AG04450 (cell line): ENCODE measurements around the gene AMACR. TPM values are rescaled to one million over a fixed set of nuclear protein-coding genes. Genes with fewer than 3 reads are reported as not detected.

ENCODE experiments used
- CTCF ChIA-PET: fragments of 300-600, 350-600 bp; formaldehyde crosslinking; extraction: SDS; loops from one replicate; lab custom pipeline; 2022; ENCODE audit warnings: antibody characterized with exemption, inconsistent platforms; lab: Charles Lee
- POLR2A ChIA-PET: fragments of 350-600 bp; formaldehyde crosslinking; extraction: SDS; loops from one replicate; lab custom pipeline; 2021; ENCODE audit warnings: antibody characterized with exemption, inconsistent platforms; lab: Yijun Ruan, JAX
- DNase-seq: peaks from one replicate; pipeline ENCODE4 v3.0.0-alpha.2; 2011; ENCODE audit warnings: low read depth, low spot score
- H3K27ac ChIP-seq: one replicate; pipeline ENCODE4 v1.5.1; 2012; ENCODE audit warnings: low read depth, low read length, control low read depth
- H3K27me3 ChIP-seq: one replicate; pipeline ENCODE4 v1.6.0; 2012; ENCODE audit warnings: low read length; ENCODE audit not compliant: control insufficient read depth, insufficient read depth
- H3K4me3 ChIP-seq: 2 replicates; pipeline ENCODE4 v1.5.1; 2011; ENCODE audit warnings: mild to moderate bottlenecking, low read depth, low read length, control low read depth
- H3K9me3 ChIP-seq: 2 replicates; pipeline ENCODE4 v1.5.1; 2012; ENCODE audit warnings: low read length; ENCODE audit not compliant: control insufficient read depth, insufficient read depth
- CTCF ChIP-seq: IDR thresholded peaks from 2 replicates; pipeline ENCODE4 v1.5.1; 2011; ENCODE audit warnings: low read depth, low read length, control low read depth, inconsistent platforms
- polyA plus RNA-seq: library from polyadenylated mRNA; depleted of rRNA; stranded (reverse); fragments of >200 nt; gene quantifications from 2 replicates; pipeline ENCODE4 v1.2.3, GENCODE V29; 2011

AMACR gene
- polyA plus RNA-seq, 1 experiment, result 10.0 TPM

DNA sequence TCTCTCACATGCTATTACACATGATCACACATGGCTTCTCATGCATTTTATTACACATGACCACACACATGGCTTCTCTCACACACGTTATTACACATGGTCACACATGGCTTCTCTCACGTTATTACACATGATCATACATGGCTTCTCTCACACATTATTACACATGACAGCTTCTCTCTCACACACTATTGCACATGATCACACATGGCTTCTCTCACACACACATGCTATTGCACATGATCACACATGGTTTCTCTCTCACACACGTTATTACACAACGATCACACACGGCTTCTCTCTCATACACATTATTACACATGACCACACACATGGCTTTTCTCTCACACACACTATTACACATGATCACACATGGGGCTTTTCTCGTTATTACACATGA is 22.4 kb downstream of the AMACR start:
- no peak for DNase-seq
- TF ChIP-seq CTCF, result no peak
- ChIA-PET CTCF (interaction anchor here (0.9 kb wide), 2 partner anchors 12 to 17 kb away, joined by 3 read pairs; no protein-coding TSS in a partner anchor), POLR2A (no interaction called here)
- no peaks in the 10 kb centered on the region for H3K27me3 ChIP-seq
- H3K27ac ChIP-seq, result no peak overlapping the region
- no peak overlapping the region for H3K4me3 ChIP-seq
- H3K9me3 ChIP-seq, result no peaks in the 10 kb centered on the region

DNA sequence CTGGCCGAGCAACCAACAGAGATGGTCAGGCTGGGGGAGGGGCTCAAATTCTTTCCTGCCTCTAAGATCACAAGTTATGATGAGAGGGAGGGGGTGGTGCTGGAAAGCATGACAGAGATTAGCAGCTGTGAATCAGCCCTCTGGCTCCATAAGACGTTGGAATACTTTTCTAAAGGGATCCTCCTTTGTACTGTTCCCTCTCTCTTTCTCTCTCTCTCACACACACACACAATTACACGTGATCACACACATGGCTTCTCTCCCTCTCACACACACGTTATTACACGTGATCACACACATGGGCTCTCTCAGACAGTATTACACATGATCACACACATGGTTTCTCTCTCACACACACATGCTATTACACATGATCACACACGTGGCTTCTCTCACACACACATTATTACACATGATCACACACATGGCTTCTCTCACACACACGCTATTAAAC is 23.2 kb downstream of the AMACR start, which contains the start of gene SLC45A2:
TSS of gene SLC45A2 (minus strand) at position 23 of the 454 bp plus-strand sequence. CDS start 110 bp downstream, outside the sequence.
- DNase-seq, result no peak
- POLR2A ChIA-PET, result no interaction called here
- no peak within 1 kb of the TSS for H3K4me3 ChIP-seq
- no peak for TF ChIP-seq CTCF
- no peaks in the 10 kb centered on the region for H3K27me3 ChIP-seq
- H3K9me3 ChIP-seq, result no peaks in the 10 kb centered on the region
- no peak within 1 kb of the TSS for H3K27ac ChIP-seq
- CTCF ChIA-PET, result no interaction called here

GRCh38 chr5:33984178-33984577 is 23.7 kb downstream of the AMACR start:
- H3K27ac ChIP-seq, result no peak overlapping the region
- DNase-seq, result no peak
- TF ChIP-seq CTCF, result no peak
- H3K9me3 ChIP-seq, result no peaks in the 10 kb centered on the region
- no peak overlapping the region for H3K4me3 ChIP-seq
- H3K27me3 ChIP-seq, result no peaks in the 10 kb centered on the region
- ChIA-PET POLR2A (no interaction called here), CTCF (interaction anchor here (1.0 to 3.7 kb wide), 2 partner anchors 14 to 513 kb away, joined by 3 to 24 read pairs; no protein-coding TSS in a partner anchor)

- Histone ChIP-seq H3K27ac (no peak overlapping the region), H3K4me3 (no peak overlapping the region), H3K27me3 (no peaks in the 10 kb centered on the region), H3K9me3 (no peaks in the 10 kb centered on the region)
- TF ChIP-seq CTCF, result no peak
- POLR2A ChIA-PET, result no interaction called here
- CTCF ChIA-PET, result interaction anchor here (1.1 to 3.7 kb wide), 3 partner anchors 11 to 485 kb away, joined by 3 to 24 read pairs (median 13); no protein-coding TSS in a partner anchor
- DNase-seq, result no peak
These were observed 26.3 kb downstream of the AMACR start for GRCh38 chr5:33981408-33982162.

DNA sequence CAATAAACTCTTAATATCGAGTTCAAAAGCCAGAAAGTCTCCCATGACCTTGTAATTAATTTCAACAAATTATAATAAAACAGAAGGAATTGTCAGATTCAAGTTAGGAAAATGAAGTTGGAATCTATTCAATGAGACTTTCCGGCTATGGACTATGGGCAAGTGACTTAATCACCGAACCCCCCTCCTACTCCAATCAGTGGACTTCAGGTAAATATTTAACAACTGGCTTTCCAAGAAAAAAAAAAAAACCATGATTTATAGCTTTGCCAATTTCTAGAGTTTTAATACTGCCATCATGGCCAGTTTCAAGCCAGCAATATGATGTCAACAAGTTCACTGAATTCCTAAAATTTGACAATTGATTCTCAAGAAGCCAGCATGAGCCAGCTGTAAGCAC is 27.8 kb downstream of the AMACR start:
- CTCF ChIA-PET, result interaction anchor here (1.0 to 2.3 kb wide), 2 partner anchors 10 to 510 kb away, joined by 3 to 14 read pairs; no protein-coding TSS in a partner anchor
- POLR2A ChIA-PET, result no interaction called here
- H3K4me3 ChIP-seq, result no peak overlapping the region
- H3K9me3 ChIP-seq, result no peaks in the 10 kb centered on the region
- H3K27me3 ChIP-seq, result peaks cover under 1% of the 10 kb centered on the region
- no peak overlapping the region for H3K27ac ChIP-seq
- DNase-seq, result no peak
- TF ChIP-seq CTCF, result no peak
